ENCODE results near the gene ZMYND15. TPM values are rescaled to one million over a fixed set of nuclear protein-coding genes. Genes with fewer than 3 reads are reported as not detected.

Gene ZMYND15
- total RNA-seq, 1 experiment from 2014 or later: 0.42 TPM

GRCh38 chr17:4744999-4745969 is 5.7 kb downstream of the ZMYND15 start:
- Histone ChIP-seq H3K18ac (ENCODE audit: insufficient read length, low read depth, low read length) (no peak overlapping the region), H3K4ac (ENCODE audit: low read depth, low read length) (no peak overlapping the region), H4K91ac (ENCODE audit: insufficient read length, low read depth, low read length) (no peak overlapping the region), H2BK12ac (ENCODE audit: insufficient read length, low read depth, low read length) (no peak overlapping the region), H3K23me2 (ENCODE audit: insufficient read length, low read depth, low read length, poor library complexity, severe bottlenecking) (no peaks in the 10 kb centered on the region), H2BK20ac (ENCODE audit: low read depth, low read length, poor library complexity, severe bottlenecking) (no peak overlapping the region), H4K20me1 (ENCODE audit: control insufficient read depth, insufficient read depth, insufficient read length) (no peaks in the 10 kb centered on the region), H3T11ph (ENCODE audit: low read length) (no peak overlapping the region), H3K9ac (ENCODE audit: extremely low read depth, insufficient read length, low read length) (no peak overlapping the region), H3K79me2 (ENCODE audit: insufficient read depth, low read length) (no peaks in the 10 kb centered on the region), H2BK5ac (ENCODE audit: insufficient read length, low read length) (no peak overlapping the region), H2AK5ac (ENCODE audit: insufficient read length, low read length) (no peak overlapping the region), H2BK15ac (ENCODE audit: low read depth, low read length) (no peak overlapping the region), H2AFZ (ENCODE audit: low read length) (no peak overlapping the region), H3K56ac (ENCODE audit: insufficient read length, low read depth, low read length) (no peak overlapping the region), H3K4me2 (ENCODE audit: insufficient read depth, insufficient read length, low read length) (peak overlapping the region; percentile 62), H3K14ac (ENCODE audit: insufficient read depth, low read length) (no peak overlapping the region), H4K5ac (ENCODE audit: insufficient read length, low read depth, low read length) (no peak overlapping the region), H3K4me1 (ENCODE audit: insufficient read depth, low read length) (no peaks in the 10 kb centered on the region), H3K79me1 (ENCODE audit: insufficient read depth, low read depth, low read length, poor library complexity, severe bottlenecking) (no peaks in the 10 kb centered on the region), H3K9me3 (ENCODE audit: control insufficient read depth, low read depth, low read length) (no peaks in the 10 kb centered on the region), H3K27ac (ENCODE audit: insufficient read length, low read depth, low read length) (no peak overlapping the region), H3K23ac (ENCODE audit: insufficient read length, low read depth, low read length) (no peak overlapping the region), H3K27me3 (ENCODE audit: insufficient read depth, low read length) (peaks cover 14% of the 10 kb centered on the region; the same call in 1 of the 2 replicates), H2BK120ac (ENCODE audit: low read depth, low read length, poor library complexity, severe bottlenecking) (no peak overlapping the region), H4K8ac (replicated peaks; ENCODE audit: insufficient read length, low read depth, low read length) (no peak overlapping the region)
- WGBS (ENCODE audit: extremely low coverage, insufficient read length, low lambda C conversion rate): no CpG with 5 or more reads among the region's 51 CpGs
- TF ChIP-seq, protein P1, sequence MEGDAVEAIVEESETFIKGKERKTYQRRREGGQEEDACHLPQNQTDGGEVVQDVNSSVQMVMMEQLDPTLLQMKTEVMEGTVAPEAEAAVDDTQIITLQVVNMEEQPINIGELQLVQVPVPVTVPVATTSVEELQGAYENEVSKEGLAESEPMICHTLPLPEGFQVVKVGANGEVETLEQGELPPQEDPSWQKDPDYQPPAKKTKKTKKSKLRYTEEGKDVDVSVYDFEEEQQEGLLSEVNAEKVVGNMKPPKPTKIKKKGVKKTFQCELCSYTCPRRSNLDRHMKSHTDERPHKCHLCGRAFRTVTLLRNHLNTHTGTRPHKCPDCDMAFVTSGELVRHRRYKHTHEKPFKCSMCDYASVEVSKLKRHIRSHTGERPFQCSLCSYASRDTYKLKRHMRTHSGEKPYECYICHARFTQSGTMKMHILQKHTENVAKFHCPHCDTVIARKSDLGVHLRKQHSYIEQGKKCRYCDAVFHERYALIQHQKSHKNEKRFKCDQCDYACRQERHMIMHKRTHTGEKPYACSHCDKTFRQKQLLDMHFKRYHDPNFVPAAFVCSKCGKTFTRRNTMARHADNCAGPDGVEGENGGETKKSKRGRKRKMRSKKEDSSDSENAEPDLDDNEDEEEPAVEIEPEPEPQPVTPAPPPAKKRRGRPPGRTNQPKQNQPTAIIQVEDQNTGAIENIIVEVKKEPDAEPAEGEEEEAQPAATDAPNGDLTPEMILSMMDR (conservative IDR thresholded peaks at IDR 0.05): peak; percentile 38; the same call in 2 of the 3 replicates
- H3K4me3 Mint-ChIP-seq: peak overlapping the region; percentile 77 to 89
- peaks cover 21 to 23% of the 10 kb centered on the region in 2 experiments for H3K4me1 Mint-ChIP-seq
- peak; percentile 95 for DNase-seq
- H3K36me3 Mint-ChIP-seq (ENCODE audit: insufficient read depth in 1 of 3, low read depth in 3 of 3): no peaks in the 10 kb centered on the region; a peak in 1 of 7 replicates
- peaks cover 72% of the 10 kb centered on the region for H3K27me3 Mint-ChIP-seq (ENCODE audit: low read depth)
- H3K9me3 Mint-ChIP-seq: no peaks in the 10 kb centered on the region
- H3K27ac Mint-ChIP-seq: peak overlapping the region; percentile 27 to 74 (median 44); a peak in 4 of 7 replicates
